HG03520 (cell line): Measurements from ENCODE around the gene CTSD.

ENCODE experiments used
- ATAC-seq: cut with Tn5 transposase; IDR thresholded peaks from one replicate; pipeline ENCODE4 v1.9.1; 2021; ENCODE audit warnings: mild to moderate bottlenecking, moderate library complexity; ENCODE audit not compliant: unreplicated experiment

Gene CTSD

DNA sequence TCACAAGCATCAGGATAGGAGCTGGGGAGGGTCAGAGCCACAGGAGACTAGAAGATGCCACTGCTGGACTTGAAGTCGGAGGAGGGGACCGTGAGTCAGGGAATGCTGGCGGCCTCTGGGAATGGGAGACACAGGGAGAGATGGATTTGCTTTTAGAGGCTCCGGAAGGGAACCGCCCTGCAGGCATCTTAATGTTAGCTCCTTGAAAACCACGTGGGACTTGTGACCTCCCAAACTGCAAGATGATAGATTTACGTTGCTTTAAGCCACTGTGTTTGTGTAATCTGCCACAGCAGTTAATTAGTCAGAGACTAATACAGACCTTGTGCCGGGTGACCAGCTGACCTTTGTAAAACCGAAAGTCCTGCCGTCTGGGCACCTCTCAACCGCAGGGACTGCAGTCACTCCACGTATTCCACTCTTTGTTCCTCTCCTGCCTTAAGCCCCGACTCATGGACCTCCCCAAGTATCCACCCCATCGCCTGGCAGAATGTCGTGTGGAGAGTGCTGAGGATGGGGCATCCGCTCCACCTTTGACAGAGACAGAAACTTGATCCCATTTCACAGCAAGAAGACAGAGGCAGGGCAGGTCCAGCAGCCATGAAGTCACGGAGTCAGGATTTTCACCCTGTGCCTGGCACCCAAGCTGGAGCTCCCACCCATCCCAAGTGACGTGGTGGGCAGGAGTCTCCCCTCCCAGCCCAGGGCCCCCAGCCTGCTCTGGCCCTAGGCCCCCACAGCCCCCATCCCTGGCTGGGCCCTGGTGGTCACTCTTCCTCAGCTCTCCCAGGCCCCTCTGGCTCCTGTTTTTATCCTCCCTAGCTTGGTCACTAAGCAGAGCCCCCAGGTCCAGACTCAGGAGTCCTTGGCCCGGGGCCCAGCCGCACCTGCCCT is 19.4 kb upstream of the CTSD start:
- no peak for ATAC-seq

DNA sequence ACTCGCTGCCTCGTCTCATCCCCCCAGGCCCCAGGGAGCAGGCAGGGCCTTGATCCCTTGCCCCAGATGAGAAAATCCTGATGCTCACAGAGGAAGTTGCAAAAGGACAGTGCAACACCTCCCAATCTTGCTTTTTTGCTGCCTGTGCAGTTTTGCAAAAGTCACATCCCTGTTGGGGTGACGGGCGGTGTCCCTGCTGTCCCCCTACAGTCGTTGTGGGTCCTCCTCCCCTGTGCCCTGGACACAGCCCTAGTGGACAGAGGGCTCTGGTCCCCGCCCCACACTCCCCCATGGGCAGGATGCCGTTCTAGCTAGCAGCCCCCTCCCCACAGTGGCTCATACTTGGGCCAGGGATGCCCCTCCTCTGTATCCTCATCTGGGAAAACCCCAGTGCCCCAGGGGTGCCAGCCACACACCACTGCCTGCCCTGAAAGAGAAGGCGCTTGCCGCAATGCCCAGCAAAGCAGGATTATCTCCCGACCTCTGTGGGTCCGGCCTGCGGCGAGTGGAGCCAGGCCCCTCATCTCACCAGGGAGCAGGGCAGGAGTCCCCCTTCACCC is 18.4 kb upstream of the CTSD start:
- no peak for ATAC-seq

DNA sequence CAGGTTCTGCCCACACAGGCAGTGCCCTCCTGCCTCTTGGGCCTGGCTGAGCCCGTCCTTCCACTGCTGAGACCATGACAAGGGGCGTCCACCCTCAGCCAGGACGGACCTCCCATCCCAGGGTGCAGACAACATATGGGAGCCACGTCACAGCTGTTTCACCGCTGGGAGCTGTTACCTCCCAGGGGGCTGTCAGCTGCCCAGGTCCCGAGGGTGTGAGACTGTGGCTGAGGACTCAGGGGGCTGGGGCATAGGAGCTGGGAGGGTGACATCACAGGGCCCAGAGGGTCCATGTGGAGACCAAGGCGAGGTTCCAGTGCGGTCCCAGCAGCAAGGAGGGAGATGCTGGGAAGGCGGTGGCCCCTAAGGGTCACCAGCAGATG is 17.9 kb upstream of the CTSD start:
- no peak for ATAC-seq

DNA sequence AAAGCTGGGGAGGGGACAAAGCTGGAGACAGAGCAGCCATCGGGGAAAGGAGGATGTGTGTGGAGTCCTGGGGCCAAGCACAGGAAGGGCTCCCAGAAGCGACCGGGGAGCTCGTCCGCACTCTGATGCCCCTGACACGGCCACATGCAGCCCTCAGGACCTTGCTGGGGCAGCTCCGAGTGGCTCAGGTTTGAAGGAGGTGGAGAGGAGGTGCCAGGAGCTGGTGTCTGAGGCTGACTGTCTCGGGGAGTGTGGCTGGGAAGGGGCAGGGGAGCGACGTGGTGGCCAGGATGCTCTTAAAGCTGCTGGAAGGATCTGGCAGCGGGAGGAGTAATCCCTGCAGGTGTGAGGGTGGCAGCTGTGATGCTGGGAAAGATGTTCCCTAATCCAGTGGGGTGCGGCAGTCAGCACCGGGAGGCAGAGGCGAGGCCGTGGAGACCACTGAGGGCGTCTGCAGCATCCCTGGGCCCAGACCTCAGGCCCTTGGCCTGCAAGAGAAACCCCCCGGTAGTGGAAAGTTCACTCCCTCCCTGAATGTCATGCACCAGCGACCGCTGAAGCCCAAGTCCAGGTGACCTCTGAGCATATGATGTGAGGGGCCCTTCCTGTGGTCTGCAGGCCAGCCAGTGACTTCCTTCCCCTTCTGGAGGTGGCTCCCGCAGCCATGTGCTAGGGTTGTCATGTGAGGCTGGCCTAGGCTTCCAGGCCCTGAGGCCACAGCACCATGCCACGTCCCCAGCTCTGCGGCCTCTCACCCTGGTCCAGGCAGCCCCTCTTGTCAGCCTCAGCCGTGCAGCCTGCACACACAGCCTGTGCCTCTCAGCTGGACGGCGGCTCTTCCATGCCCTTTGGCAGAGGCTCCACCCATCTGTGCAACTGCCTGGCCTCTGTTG is 17.2 kb upstream of the CTSD start:
- no peak for ATAC-seq

DNA sequence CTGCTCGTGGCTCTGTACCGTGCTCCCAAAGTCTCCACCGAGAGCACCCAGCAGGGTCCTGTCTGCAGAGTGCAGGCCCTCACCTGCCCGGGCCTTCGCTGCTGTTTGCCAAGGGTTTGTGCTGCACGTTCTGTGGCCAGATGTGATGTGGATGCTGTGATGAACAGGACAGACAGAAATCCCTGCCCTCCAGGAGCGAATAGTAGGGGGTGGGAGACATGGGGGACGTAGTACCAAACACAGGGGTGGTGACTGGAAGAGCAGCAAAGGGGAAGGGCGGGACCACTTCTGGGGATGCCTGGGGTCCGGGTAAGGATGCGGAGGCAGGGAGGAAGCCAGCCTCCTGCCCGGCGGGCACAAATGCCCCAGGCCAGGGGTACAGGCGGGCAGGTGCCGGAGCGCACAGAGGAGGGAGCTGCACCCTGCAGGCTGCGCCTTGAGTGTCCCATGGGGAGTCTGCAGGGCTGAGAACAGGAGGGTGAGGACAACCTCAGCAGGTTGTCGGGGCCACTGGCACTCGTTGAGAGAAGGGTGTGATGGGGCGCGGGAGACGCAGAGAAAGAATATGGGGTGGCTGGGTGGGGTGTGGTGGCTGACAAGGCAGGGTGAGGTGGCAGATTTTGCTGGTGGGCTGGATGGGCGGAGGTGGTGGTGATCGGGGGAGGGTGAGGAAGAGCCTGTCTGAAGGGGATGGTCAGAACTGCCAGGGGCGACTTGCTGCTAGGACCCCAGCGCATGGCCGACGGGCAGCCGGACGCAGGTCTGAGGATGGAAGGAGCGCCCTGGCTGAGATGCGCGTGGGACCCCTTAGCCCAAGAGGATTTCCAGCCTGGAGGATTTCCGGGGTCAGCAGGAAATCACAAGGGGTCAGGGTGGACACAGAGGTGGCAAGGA is 16.3 kb upstream of the CTSD start:
- ATAC-seq: no peak

DNA sequence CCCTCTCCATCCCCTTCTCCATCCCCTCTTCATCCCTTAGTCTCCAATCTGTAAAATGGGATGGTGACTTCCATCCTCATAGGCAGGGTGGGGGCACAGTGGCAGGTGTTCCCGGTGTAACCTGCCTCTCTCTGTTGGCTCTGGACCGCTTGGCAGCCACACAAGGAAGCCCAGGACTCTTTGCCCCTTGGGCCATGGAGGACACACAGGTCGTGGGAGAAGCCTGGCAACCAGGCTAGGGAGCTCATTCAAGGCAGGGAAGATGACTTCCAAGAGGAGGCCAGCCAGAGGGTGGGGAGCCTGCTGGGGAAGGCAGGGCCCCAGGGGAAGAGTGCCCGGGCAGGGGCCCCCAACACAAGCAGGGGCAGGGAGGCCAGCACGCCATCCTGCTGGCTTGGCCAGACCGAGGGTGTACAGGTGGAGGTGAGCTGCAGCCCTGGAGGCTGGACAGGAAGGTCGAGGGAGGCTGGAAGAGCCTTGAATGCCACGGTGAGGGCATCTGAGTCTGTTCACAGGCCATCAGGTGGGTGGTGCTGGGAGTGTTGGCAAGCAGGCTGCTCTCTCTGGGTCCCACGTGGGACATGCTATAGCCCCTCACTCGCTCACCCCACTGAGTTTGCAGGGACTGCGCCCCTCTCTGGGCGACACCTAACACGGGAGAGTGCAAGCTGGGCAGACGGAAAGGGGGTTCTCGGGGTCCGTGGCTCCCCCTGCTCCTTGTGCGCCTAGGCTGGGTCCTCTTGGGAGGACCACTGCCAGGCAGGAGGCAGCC is 15.5 kb upstream of the CTSD start:
- no peak for ATAC-seq

DNA sequence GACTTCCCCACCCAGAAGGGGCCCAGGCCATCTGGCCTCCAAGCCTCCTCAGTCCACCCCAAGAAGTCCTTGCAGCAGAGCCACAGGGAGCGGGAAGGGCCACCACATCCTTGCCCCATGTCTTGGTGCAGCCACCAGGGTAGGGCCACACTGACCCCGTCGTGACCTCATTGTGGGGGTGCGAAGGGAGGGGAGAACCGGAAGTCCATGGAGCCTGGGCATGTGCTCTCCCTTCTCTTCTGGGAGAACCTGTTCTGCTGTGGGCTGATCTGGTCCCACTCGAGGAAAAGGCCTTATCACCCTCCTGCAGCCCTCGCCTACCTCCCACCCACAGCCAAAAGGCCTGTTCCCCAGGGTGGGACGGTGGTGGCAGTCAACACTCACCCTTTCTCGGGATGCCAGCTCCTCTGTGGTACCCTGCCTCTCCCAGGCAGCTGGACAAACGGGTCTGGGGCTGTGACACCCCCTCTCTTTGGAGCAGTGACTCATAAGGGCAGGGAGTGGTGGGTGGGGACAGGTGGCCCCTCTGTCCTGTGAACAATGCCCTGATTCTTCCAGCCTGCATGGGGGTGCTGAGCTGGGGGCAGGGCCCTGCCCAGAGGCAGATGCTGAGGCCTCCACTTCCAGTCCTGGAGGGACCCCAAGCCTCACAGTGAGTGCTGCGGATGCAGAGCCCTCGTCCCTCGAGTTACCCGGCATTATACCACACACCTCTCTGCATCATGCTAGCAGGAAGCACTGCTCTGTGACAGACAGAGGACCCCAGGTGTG is 14.6 kb upstream of the CTSD start:
- no peak for ATAC-seq

DNA sequence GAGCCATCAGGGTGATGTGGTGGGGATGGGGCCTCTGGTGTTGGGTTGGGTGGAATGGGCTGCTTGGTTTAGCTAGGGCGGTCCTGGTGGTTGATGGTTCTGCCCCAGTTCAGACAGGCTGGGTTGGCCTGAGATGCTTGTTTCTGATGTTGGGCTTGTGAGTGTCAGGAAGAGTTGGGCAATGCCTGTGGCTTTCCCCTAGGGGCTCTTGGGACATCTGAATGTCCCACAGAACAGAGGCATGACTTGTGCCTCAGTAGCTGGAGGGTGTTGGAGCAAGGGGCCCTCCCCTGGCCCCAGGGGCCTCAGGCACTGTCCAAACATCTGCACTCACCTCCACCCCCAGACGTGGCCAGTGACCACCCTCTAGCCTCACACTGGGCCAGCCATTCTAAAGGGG is 14.0 kb upstream of the CTSD start:
- ATAC-seq: no peak

DNA sequence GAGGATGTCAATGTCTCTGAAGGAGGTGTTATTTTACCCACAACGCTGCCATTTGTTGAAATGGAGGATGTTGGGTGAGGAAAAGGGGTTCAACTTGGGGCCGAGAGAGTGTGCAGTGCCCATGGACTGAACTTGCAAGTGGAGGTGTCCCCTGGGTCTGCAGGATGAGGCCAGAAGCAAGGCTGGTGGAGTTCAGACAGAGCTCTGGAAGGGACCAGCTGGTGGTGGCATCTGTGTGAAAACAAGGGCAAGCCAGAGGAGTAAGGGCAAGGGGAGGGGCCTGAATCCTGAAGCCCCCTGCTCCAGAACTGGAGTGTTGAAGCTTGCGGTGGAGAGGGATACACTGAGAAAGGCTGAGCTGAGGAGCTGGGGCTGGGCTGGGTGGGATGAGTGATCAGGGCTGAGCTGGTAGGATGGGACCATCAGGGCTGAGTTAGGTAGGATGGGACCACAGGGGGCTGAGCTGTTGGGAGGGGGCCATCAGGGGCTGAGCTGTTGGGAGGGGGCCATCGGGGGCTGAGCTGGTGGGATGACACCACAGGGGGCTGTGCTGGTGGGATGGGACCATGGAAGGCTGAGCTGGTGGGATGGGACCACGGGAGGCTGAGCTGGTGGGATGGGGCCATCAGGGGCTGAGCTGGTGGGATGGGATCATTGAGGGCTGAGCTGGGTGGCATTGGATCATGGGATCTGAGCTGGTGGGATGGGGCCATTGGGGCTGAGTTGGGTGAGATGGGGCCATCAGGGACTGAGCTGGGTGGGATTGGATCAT is 13.4 kb upstream of the CTSD start:
- ATAC-seq: no peak

DNA sequence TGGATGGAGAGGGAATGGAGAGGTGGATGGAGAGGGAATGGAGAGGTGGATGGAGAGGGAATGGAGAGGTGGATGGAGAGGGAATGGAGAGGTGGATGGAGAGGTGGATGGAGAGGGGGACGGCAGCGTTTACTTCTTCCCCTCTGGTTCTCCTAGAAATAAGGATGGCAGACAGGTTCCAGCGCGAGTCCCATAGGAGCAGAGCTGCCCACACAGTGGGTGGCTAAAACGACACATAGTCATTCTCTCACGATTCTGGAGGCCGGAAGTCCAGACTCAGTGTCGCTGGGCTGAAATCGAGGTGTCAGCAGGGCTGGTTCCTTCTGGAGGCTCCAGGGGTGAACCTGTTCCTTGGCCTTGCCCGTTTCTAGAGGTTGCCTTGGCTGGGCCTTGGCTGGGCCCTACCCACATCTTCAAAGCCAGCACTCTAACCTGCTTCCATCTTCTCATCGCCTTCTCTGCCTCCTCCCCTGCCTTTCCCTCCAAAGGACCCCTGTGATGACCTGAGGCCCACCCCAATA is 12.7 kb upstream of the CTSD start:
- ATAC-seq: no peak

DNA sequence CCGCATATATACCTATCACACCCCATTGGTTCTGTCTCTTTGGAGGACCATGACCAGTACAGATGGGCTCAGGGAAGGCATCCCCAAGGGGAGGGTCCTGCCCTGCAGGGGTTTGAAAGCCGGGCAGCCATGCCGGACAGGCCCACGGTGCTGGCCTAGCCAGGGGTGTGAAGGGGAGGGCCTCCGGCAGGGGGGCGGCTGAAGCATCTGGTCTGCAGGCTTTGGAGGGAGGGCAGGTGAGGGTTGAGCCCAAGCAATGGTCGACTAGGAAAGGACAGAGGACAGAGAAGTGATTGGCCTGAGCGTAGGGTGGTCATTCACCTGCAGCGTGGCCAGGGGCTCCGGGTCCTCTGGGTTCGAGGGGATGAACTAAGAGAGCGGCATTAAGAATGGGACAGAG is 11.2 kb upstream of the CTSD start:
- no peak for ATAC-seq

DNA sequence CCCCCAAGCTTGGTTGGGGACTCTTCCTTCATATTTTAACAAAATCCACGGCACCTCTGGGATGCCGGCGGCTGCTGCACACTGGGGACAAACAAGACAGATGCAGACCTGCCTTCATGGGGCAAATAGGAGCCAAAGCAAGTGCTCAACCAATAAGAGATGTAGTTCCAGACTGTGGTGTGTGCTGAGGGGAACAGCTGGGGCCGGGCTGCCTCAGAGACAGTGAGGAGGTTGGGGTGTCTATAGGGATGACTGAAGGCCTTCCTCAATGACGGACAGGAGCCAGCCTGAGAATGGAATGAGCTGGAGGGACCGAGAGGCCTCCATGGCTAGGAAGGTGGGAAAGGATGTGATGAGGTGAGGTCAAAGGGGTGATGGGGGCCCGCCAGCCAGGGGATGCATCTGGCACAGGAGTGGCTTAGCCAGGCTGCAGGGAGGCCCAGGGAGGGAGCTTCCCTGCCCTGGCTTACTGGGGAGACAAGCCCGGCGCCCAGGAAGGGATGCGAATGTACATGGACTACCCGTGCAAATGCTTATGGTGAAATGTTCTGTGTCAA is 10.3 kb upstream of the CTSD start:
- no peak for ATAC-seq

DNA sequence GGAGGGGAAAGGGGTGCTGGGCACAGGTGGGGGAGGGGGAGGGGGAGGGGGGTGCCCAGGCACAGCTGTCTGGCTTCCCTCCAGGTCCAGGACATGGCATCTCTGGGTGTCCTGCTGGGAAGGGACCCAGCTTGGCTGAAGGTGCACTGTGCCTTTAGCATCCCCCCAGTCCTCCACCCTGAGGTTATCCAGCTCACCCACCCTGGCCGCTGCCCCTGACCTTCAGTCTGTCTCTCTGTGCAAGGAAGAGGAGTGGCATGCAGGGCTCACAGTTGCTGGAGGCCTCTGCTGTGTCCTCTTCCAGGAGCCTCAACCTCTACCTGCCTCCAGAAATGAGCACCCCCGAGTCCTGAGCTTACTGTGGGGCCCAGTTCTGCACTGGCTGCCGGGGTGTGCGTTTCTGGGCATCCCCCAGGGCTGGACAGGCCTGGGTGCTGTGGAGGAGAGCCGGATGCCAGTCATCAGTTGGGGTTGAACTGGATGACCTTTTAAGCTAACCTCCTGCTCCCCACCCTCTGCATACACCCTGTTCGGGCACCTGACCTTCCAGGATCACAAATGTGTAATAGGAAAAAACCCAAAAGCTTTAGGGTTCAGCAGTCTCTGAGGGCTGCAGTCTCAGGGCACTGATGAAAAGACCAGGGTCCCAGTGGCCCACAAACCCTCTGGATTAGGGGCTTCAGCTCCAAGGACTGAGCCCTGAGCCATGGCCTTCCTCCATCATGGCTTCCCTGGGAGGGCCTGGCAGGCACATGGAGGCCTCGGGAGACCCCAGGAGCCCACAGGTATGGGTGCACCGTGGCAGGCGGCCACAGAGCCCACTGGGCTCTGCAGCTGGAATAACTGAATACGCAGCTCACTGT is 9.6 kb upstream of the CTSD start:
- no peak for ATAC-seq

DNA sequence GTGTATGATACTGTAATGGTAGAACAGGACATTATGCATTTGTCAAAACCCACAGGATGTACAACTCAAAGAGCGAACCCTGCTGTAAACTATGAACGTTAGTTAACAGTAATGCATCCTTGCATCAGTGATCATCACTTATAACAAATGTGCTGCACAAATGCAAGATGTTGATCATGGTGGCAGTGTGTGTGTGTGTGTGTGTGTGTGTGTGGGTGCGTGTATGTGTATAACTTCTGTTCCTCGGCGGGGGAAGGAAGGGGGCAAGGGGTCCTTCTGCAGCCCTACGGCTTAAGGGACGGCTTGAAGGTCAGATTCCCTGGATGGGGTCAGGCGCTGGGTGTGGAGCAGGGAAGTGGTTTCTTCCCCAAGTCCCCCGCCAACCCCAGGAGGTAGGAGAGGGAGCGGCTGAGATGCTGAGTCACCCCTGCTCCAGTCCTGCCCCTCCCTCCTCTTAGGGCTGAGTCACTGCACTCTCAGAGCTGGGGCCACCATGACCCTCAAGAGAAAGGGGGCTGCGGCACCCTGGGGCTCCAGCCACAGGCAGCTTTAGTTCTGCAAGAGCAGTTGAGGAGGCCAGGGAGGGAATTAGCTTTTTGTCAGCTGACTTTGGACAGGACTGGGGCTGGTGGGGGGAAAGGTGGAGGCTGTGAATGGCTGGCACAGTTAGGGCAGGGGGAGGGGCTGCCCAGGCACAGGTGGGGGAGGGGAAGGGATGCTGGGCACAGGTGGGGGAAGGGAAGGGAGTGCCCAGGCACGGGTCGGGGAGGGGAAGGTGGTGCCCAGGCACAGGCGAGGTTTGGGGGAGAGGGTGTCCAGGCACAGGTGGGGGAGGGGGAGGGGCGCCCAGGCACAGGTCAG is 8.8 kb upstream of the CTSD start:
- no peak for ATAC-seq

DNA sequence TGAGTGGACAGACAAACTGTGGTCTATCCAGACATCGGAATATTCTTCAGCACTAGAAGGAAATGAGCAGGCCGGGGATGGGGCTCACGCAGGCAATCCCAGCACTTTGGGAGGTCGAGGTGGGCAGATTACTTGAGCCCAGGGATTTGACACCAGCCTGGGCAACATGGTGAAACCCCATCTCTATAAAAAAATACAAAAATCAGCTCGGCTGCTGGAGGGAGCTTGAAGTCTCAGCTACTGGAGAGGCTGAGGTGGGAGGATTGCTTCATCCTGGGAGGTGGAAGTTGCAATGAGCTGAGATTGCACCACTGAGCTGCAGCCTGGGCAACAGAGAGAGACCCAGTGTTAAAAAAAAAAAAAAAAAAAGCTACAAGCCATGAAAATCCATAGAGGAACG is 8.0 kb upstream of the CTSD start:
- ATAC-seq: no peak

DNA sequence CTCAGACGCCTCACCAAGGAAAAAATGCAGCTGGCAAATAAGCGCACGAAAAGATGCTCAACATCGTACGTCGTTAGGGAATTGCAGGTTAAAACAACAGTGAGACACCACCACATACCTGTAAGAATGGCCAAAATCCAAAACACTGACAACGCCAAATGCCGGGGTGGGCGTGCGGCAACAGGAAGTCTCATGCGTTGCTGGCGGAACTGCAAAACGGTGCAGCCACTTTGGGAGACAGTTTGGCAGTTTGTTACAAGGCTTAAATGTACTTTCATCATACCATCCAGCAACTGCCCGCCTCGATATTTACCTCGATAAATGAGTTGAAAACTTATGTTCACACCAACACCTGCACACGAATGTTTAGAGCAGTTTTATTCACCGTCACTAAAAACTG is 7.5 kb upstream of the CTSD start:
- no peak for ATAC-seq
